Activated CD8-positive, alpha-beta T cell treated with anti-CD3 and anti-CD28 coated beads for 36 hours (primary cell): ENCODE measurements around the gene PPP6R2. TPM values are rescaled to one million over a fixed set of nuclear protein-coding genes. Genes with fewer than 3 reads are reported as not detected.
"Not testable (repeated sequence)": the region's sequence is repeated elsewhere in the genome, so short reads cannot be mapped to it uniquely, and the experiment has no call there.

ENCODE experiments used
- ATAC-seq: fragments of 200-7000 bp; cut with Tn5 transposase; one replicate; pipeline ENCODE4 v1.10.0; 2021; ENCODE audit warnings: mild to moderate bottlenecking, moderate library complexity
- CTCF ChIA-PET: fragments of 350-600 bp; sonication (Branson Sonifier 250); formaldehyde crosslinking; loops from one replicate; lab custom pipeline; 2021; ENCODE audit warnings: antibody characterized with exemption; lab: Charles Lee
- POLR2A ChIA-PET: fragments of 350-600 bp; sonication (Branson Sonifier 250); formaldehyde crosslinking; loops from one replicate; lab custom pipeline; 2021; ENCODE audit warnings: antibody characterized with exemption; lab: Charles Lee
- DNase-seq: peaks from one replicate; pipeline ENCODE4 v3.0.0-alpha.2; 2020
- H3K27ac Mint-ChIP-seq: one replicate; pipeline ENCODE4 v1.8.0; 2021; ENCODE audit warnings: mild to moderate bottlenecking, mixed read lengths
- H3K27me3 Mint-ChIP-seq: one replicate; pipeline ENCODE4 v1.8.0; 2021; ENCODE audit warnings: mixed read lengths
- H3K36me3 Mint-ChIP-seq: one replicate; pipeline ENCODE4 v1.8.0; 2021; ENCODE audit warnings: low read depth, mixed read lengths
- H3K4me1 Mint-ChIP-seq: one replicate; pipeline ENCODE4 v1.8.0; 2021; ENCODE audit warnings: low read depth, mixed read lengths
- H3K4me3 Mint-ChIP-seq: one replicate; pipeline ENCODE4 v1.8.0; 2021; ENCODE audit warnings: mild to moderate bottlenecking, moderate library complexity, mixed read lengths
- H3K9me3 Mint-ChIP-seq: one replicate; pipeline ENCODE4 v1.8.0; 2021; ENCODE audit warnings: mixed read lengths
- CTCF ChIP-seq: fragments of 200-600 bp; IDR thresholded peaks from one replicate; pipeline ENCODE4 v1.8.0; 2022; ENCODE audit warnings: antibody characterized with exemption, mild to moderate bottlenecking
- intact Hi-C: fragments of 100-400 bp; cut with micrococcal nuclease; formaldehyde crosslinking; loops from one replicate; pipeline ENCODE4 v1.10.0; 2022
- total RNA-seq, 2 experiments: library from RNA; stranded (reverse); gene quantifications; one replicate each; pipeline ENCODE4 v1.2.3, GENCODE V29; 2021

PPP6R2 gene
- total RNA-seq, 2 experiments from 2014 or later = 44.2 to 44.3 TPM

- Mint-ChIP-seq H3K9me3 (no peaks in the 10 kb centered on the region), H3K4me3 (peak overlapping the region; percentile 77), H3K4me1 (peaks cover 15% of the 10 kb centered on the region), H3K36me3 (no peaks in the 10 kb centered on the region), H3K27me3 (peaks cover 10% of the 10 kb centered on the region), H3K27ac (no peak overlapping the region)
- CTCF ChIA-PET = interaction anchor here (0.8 to 6.4 kb wide), 9 partner anchors 11 to 75 kb away, joined by 3 to 44 read pairs (median 15); partner anchors contain the start of genes HDAC10 and MAPK11
- ATAC-seq (no peak), DNase-seq (no peak)
- TF ChIP-seq CTCF = no peak
- POLR2A ChIA-PET = interaction anchor here (1.1 to 1.7 kb wide), 5 partner anchors 9 to 295 kb away, joined by 3 to 8 read pairs (median 4); no protein-coding TSS in a partner anchor
- intact Hi-C loops = loop anchor here (5.0 kb wide), 1 partner anchor 49 kb away; no protein-coding TSS in a partner anchor
These were observed 16.7 kb upstream of the PPP6R2 start for GRCh38 chr22:50326225-50326955.

- H3K27me3 Mint-ChIP-seq = peaks cover 10% of the 10 kb centered on the region
- H3K4me1 Mint-ChIP-seq = peaks cover 15% of the 10 kb centered on the region
- ChIA-PET POLR2A (interaction anchor here (0.7 to 1.7 kb wide), 8 partner anchors 10 to 294 kb away, joined by 3 to 8 read pairs (median 4); partner anchors contain the start of gene TUBGCP6), CTCF (interaction anchor here (0.6 to 6.4 kb wide), 17 partner anchors 12 to 89 kb away, joined by 3 to 44 read pairs (median 4); partner anchors contain the start of genes HDAC10, MAPK11, MAPK12 and PLXNB2)
- ATAC-seq (peak; percentile 94), DNase-seq (peak; percentile 74)
- no peaks in the 10 kb centered on the region for H3K9me3 Mint-ChIP-seq
- intact Hi-C loops = loop anchor here (5.0 kb wide), 1 partner anchor 50 kb away; no protein-coding TSS in a partner anchor
- peak; percentile 47 for TF ChIP-seq CTCF
- peak within 1 kb of the TSS; percentile 72 for H3K27ac Mint-ChIP-seq
- peak within 1 kb of the TSS; percentile 77 for H3K4me3 Mint-ChIP-seq
- H3K36me3 Mint-ChIP-seq = no peaks in the 10 kb centered on the region
These were observed 16.0 kb upstream of the PPP6R2 start, which contains the start of gene DENND6B for GRCh38 chr22:50326956-50327710. Gene DENND6B, minus strand, starts transcription at chr22:50327012. Its CDS starts 24 bp downstream, at chr22:50326988.

GRCh38 chr22:50327711-50328019 lies 15.5 kb upstream of the PPP6R2 start:
- CTCF ChIA-PET = interaction anchor here (0.6 to 6.4 kb wide), 20 partner anchors 12 to 145 kb away, joined by 3 to 44 read pairs (median 4); partner anchors contain the start of genes HDAC10, MAPK11, MAPK12 and PLXNB2

GRCh38 chr22:50329236-50329635 lies 13.9 kb upstream of the PPP6R2 start:
- H3K27me3 Mint-ChIP-seq = peaks cover 10% of the 10 kb centered on the region
- peak; percentile 46 for DNase-seq
- no peaks in the 10 kb centered on the region for H3K36me3 Mint-ChIP-seq
- ATAC-seq = no peak
- intact Hi-C loops = loop anchor here (5.0 kb wide), 1 partner anchor 52 kb away; no protein-coding TSS in a partner anchor
- H3K9me3 Mint-ChIP-seq = no peaks in the 10 kb centered on the region
- peaks cover 15% of the 10 kb centered on the region for H3K4me1 Mint-ChIP-seq
- ChIA-PET POLR2A (interaction anchor here (0.5 kb wide), 1 partner anchor 58 kb away, joined by 4 read pairs; no protein-coding TSS in a partner anchor), CTCF (interaction anchor here (0.8 to 6.4 kb wide), 5 partner anchors 12 to 58 kb away, joined by 3 to 44 read pairs (median 27); partner anchors contain the start of gene MAPK11)
- no peak for TF ChIP-seq CTCF
- H3K27ac Mint-ChIP-seq = no peak overlapping the region
- no peak overlapping the region for H3K4me3 Mint-ChIP-seq

More at GRCh38 chr22:50327711-50328019, 15.5 kb upstream of the PPP6R2 start:
- DNase-seq (no peak), ATAC-seq (no peak)
- H3K27me3 Mint-ChIP-seq = peaks cover 10% of the 10 kb centered on the region
- peak overlapping the region; percentile 72 for H3K27ac Mint-ChIP-seq
- peaks cover 15% of the 10 kb centered on the region for H3K4me1 Mint-ChIP-seq
- H3K9me3 Mint-ChIP-seq = no peaks in the 10 kb centered on the region
- POLR2A ChIA-PET = interaction anchor here (0.7 to 1.7 kb wide), 8 partner anchors 11 to 83 kb away, joined by 3 to 8 read pairs (median 4); partner anchors contain the start of gene TUBGCP6
- peak overlapping the region; percentile 74 for H3K4me3 Mint-ChIP-seq
- no peaks in the 10 kb centered on the region for H3K36me3 Mint-ChIP-seq
- no peak for TF ChIP-seq CTCF
- intact Hi-C loops = loop anchor here (5.0 kb wide), 1 partner anchor 50 kb away; no protein-coding TSS in a partner anchor

- H3K27me3 Mint-ChIP-seq, H3K4me3 Mint-ChIP-seq, H3K36me3 Mint-ChIP-seq, H3K27ac Mint-ChIP-seq, H3K9me3 Mint-ChIP-seq, H3K4me1 Mint-ChIP-seq, ATAC-seq, intact Hi-C loops, DNase-seq, POLR2A ChIA-PET: not testable (repeated sequence)
- CTCF ChIA-PET = interaction anchor here (0.9 kb wide), 1 partner anchor 8 kb away, joined by 3 read pairs; no protein-coding TSS in a partner anchor
These were observed 8.7 kb upstream of the PPP6R2 start for GRCh38 chr22:50334433-50334832.
